GM19240 (cell line): ENCODE measurements around the gene ADAMTS2.

Source experiments
- DNase-seq: peaks from one replicate; pipeline ENCODE4 v3.0.0; 2011; ENCODE audit warnings: low spot score; ENCODE audit not compliant: insufficient read length

ADAMTS2 gene

DNA sequence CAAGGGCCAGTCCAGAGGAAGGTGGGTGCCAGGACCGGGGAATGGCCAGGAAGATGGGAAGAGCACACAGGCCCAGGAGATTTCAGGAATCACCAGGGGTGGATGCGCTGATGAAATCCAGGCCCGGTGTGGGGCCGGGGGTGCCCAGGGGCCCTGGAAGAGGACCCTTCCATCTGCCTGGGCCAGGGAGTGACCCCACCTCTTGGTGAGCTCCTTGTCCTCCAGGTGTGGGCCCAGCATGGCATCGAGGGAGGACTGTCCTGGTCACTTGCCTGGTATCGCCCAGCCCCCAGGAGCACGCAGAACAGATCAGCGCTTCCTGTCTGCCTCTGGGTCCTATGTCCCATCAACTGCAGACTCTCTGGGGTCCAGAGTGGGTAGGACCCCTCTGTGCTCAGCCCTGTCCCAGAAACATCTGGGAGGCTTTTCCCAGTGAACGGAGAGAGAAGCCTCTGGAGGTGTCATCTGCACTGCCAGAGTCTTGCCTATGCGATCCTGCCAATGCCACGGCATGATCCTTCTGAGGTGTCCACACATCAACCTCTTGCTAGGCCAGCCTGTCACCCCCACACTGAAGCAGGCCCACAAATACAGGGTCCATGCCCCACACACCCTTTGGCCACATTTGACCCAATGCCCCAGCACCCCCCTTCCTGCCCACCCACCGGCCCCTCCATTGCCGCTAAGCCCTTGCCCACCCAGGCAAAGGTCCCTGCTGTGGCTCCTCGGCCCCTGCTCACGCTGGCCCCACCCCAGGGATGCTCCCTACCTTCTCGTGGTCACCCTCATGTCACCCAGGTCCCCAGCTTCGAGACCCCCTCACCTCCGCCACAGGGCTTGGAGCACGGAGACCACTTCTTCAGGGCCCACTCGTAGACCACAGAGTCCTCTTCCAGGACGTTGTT lies 217.9 kb downstream of the ADAMTS2 start:
- DNase-seq, result no peak

DNA sequence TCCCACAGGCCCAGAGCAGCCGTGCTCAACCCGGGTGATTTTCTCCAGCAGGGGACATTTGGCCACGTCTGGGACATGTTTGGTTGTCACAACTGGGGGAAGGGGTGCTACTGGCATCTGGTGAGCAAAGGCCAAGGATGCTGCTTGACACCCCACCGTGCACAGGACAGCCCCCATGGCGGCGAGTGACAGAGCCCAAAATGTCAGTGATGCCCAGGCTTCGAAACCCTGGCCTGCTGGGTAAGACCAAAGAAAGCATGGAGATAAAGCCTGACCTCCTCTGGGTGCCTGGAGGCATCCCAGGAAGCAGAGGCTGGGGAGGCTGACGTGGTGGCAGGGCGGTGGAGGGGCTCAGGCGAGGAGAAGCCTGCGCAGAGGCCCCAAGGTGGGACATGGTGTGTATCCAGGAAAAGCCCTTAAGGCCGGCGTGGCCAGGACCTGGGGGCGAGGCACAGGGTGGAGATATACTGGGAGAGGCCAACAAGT lies 218.7 kb downstream of the ADAMTS2 start:
- no peak for DNase-seq

DNA sequence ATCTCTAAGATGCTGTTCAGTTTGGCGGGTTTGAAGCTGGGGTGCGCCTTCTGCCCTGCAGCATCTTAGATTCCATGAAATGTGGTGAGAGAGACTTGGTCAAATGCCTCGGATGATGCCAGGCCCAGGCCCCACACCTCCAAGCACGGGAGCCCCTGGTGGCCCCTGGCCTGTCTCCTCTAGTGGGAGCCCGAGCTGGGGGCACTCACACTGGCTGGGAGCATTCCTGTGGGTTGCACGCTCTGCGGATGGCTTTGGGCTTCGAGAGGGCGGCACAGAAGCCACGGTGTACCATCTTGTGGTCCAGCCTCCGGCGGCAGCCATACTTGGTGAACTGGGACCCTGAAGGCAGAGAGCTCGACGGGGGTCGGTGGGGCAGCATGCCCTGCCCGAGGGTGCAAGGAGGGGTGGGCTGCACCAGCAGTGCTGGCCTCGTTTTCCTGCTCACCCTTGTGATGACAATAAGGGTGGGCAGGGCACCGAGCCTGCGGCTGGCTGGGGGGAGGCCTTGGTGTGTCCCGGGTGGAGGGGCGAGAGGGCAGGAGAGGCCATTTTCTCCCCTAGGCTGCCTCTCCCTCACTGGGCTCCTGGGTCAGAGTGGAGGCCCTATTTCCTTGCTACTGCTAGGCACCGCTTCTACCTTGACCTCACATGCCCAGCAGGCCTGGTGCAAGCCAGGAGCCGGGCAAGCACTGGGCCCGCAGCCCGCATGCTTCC lies 219.3 kb downstream of the ADAMTS2 start:
- no peak for DNase-seq

DNA sequence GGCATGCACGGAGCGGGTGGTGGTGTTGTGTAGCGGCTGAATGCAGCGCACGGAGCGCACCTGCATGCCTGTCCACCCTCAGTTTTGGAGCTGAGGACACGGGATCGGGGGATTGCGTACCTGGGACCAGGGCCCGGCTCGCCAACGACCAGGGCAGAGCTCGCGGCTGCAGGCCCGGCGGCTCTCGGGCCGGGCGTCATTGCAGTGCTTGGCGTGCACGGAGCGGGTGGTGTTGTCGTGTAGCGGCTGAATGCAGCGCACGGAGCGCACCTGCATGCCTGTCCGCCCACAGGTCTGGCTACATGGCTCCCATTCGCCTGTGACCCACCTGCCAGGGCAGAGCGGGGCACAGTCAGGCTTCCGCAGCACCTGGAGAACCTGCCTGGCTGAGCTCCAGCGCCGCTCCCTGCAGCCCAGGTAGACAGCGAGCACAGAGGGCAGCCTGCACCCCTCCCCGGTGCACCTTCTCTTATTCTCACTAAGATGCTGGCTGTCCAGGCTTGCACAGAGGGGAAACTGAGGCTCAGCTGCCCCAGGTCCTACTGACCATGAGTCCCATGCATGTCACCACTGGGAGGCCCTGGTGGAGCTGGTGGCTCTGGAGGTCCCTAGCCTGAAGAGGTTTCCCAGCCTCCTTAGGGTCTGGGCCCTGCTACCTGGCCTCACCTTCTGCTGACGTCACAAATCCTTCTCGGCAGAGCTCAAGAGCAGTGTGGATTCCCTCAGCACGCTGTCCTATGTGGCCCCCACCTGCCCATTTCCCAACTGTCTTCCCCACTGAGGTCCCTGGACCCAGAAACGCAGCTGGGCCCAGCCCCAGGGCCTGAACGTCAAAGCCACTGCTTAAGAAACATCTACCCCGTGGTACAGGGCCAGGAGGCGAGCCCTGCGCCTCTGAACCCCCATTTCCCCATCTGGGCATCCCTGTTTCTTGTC lies 220.1 kb downstream of the ADAMTS2 start:
- no peak for DNase-seq

DNA sequence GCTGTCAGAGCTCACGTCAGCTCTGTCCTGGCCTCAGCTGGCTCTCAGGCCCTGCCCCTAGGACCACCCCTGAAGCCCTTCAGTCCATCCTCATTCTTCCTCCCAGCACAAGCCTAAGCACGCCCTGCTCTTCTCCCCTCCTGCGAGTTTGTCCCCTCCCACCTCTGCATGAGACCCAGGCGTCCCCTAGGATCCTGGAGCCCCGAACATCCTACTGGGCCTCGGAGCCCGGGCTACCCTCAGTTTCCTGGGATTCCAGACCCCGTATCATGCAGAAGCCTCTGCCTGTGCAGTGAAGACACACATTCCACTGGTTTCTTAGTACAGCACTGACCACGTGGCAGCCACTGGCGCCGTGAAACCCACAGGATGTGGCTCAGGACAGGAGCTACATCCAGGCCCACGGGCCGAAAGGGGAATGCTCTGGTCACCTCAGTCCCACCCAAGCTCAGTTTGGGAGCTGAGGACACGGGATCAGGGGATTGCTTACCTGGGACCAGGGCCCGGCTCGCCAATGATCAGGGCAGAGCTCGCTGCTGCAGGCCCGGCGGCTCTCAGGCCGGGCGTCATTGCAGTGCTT lies 220.9 kb downstream of the ADAMTS2 start:
- no peak for DNase-seq

DNA sequence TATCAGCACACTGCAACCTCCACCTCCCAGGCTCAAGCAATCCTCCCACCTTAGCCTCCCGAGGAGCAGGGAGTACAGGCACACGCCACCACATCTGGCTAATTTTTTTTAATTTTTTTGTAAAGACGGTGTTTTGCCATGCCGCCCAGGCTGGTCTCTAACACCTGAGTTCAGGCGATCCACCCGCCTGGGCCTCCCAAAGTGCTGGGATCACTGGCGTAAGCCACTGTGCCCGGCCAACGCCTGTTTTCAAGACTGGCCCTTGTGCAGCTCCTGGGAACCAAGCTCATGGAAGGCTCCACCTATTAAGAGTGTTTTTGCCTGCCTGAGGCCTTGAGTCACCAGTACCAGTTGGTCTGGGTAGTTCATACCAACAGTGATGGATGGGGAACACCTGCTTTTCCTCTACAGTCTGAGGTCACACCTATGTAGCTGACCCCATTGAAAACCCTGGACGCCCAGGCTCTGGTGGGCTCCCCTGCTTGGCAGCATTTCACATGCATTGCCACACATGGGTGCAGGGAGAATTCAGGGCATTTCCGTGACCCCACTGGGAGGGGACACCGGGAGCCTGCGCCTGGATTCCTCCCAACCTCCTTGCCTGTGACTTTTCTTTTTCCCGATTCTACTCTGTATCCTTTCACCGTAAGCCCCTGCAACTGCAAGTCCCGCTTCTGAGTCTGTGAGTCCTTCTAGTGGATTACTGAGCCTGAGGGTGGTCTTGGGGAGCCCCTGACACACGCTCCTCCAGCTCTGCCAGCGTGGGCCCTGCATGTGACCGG lies 221.6 kb downstream of the ADAMTS2 start:
- no peak for DNase-seq

DNA sequence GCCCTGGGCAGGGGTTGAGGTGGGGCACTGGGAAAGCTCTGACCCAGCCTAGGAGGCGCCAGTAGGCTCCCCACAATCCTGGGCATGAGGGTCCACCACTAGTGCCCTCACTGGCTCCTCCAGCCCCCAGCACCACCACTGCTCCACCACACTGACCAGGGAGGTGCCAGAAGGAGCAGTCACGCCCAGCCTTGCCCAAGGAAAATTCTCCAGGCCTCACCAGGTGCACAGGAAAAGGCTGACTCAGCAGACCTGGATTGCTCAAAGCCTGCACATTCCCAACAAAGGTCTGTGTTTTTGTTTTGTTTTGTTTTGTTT lies 222.2 kb downstream of the ADAMTS2 start:
- no peak for DNase-seq

DNA sequence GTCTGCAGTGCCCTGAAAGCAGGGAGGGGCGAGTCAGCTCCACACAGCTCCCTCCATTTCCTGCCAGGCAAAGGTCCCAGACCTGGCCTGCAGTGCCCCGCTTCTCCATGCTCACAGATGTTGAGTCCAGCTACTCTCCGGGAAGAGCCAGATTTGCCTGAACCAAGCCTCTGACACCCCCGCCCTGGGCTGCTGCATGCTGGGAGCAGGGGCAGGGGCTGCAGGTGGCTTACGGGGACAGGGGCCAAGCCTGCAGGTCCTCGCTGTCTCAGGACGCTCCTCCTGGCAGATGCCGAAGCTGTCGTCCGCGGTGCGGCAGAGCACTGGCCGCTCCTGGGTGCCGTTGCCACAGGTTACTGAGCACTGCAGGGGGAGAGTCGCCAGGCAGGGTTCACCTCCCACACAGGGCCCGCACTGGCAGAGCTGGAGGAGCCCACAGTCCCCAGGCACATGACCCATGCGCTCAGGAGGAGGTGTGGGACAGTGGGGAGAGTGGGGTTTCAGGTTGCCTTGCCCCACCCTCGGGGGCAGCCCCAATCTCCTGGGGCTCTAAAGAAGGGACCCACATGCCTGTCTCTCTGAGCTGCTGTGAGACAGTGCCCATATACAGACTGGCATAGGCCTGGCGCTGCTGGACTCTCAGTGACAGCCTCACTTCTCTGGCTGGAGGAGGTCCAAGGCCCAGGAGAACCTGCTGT lies 222.7 kb downstream of the ADAMTS2 start:
- no peak for DNase-seq

DNA sequence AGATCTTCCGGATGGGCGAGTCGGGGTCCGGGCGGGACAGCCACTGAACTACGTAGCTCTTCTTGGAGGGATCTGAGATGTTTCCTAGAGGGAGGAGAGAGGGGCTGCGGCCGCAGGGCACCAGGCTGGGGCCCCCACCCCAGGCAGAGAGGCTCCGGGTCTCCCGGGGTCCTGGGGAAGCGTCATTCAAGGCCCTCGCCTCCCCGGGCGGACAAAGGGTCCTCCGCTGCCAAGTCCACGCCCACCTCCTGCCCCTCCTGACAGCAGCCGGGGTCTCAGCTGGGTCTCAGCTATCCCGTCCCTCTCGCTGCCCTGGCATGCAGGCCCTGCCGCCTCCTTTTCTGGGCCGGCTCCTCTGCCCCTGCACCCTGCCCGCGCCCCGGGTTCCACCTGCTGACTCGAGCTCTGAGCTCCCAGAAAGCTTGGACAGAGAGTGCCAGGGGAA lies 223.6 kb downstream of the ADAMTS2 start:
- DNase-seq, result no peak

DNA sequence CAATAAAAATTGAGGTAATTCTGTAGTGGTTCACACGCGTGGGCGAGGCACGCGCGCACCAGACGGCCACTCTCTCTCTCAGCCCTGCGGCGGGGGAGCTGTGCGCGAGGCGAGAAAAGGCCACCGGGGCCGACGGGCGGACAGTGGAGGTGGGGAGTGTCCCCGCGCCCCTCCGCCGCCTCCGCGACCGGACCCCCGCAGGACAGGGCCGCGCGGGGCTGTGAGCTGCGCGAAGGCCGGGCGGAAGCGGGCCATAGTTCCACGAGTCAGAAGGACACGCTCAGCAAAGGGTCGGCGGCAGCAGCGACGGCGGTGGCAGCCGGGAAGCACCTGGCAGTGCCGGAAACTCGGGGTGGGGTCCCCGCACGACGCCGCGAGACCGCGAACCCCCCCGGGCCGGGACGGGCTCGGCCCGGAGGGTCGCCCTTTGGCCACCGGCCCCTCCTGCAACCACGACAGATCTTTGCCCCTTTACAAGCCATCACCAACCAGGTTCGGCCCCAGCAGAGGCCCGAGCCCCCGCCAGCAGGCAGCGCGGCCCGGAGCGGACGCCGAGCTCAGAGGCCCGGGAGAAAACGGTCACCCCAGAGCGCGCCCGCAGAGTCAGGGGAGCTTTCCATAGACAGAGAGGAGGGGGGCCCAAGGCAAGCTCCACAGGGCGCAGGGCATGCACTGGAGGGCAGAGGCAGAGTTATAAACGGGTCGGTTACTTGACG lies 224.2 kb downstream of the ADAMTS2 start:
- no peak for DNase-seq

DNA sequence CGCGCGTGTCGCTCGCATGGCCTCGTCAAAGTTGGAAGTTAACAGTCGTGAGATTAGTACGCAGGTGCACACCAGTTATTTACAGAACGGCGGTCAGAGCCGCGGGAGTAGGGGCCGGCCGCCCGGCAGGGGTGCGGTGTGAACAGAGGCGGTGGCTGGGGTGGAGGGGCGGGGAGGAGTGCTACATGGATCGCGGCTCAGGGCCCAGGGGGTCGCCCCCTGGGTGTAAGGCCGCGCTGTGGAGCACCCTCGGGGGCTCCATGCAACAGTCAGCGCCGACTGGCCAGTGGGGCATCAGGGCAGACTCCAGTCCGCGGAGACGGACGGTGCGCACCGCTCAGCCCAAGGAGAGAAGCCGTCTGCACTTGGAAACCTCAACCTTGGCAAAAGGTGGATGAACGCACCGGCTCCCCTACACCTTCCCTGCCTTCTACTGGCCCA lies 224.8 kb downstream of the ADAMTS2 start:
- no peak for DNase-seq

DNA sequence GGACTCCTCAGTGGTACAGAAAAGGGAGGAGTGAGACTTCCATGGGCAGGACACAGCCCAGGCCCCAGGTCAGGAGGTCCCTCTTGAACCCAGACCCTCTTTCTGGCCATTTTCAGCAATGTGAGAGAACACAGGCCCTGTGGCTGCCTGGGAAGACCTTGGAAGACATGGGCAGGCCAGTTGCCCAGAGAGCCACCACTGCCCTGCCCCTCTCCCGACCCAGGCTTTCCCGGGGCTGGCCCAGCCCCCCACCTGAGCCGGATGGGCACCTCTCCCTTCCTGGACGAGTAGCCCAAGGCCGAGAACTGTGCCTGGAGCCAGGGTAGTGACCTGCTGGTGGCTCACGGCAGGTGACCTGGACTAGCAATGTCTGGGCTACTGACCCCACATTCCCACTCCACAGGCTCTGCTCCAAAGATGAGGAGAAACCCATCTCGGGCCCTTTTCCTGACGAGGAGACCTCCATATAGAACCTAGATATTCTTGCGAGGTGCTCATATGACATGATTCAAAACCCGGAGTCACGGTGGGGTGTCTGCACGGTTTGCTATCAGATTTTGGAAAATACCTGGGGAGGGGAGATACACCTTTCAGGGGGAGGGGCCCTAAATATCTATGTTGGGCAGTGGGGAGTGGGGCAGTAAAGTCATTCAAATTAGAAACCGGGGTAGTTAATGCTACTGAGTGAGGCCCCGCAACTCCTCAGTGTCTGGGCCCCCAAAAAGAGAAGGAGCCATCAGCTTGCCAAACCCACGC lies 225.7 kb downstream of the ADAMTS2 start:
- DNase-seq, result no peak

DNA sequence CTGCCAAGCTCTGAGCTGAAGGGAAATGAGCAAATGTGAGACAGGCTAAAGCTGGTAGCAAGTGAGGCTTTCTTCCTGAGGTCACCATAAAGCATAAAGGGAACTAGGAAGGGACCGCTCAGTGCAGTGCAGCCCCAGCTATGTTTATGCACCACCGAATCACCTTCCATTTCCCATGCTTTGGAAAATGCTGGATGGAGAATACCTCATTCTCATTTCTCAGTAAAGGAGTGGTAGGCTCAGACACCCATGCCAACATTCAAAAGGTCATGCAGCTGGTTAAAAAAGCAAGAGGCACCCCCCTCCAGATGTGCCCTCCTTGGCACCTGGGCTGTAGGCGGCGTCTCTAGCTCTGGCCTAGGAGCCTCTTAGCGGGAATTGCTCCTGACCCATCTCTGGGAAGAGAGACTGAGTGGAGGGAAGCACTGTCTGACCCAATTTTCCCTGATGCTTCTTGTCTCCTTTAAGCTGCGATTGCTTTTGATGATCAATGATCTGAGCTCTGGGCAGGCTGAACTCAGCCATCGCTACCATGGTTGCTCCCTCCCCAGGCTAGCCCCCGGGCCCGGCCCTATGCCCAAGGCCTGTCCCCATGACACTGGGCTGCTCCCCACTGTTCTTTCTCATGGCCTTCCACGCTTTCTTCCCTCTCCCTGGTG lies 226.4 kb downstream of the ADAMTS2 start:
- DNase-seq, result no peak

DNA sequence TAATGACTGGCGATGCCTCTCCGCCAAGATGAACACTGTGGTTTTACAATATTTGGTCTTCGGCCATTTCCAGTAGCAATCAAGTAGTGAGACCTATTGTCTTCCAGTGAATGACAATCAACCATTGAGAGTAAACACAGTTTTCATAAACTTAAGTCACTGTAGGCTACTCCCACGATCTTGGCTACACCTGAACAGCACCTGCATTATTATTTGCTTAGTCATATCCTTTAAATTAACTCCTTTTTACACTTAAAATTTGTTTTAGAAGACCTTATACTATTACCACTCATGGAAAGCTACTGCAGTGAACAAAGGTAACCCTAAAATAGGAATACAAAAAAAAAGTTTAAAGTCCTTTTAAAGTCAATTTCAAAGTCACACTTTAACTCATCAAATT lies 226.9 kb downstream of the ADAMTS2 start:
- no peak for DNase-seq

DNA sequence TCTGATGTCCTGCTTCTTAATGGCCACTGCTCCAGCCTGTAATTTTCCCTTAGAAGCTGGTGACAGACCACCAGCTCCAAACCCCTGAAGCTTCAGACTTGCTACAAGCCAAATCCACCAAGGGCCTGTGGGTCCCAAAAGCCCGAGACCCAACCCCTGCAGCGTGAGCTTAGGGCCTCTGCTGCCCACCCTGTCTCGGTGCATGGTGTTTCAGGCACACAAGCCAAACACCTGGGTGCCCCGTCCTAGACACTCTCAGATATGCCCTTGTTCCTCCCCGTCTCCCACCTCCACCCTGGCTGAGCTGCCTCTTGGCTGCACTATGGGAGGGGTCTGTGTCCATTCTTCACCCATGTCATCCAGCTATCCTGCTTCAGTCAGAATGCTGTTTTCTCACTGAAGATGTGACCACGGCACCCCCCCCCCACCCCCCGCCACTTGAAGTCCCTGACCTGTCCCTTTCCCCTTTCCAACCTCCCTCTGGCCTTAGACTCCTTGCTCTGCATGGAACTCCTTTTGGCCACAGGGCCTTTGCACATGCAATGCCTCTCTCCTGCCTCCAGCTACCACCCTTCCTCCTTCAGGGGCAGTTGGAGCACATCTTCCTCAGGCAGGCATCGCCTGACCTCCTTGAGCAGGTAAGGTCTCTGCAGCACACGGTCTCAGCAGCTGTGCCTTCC lies 229.3 kb downstream of the ADAMTS2 start:
- no peak for DNase-seq

DNA sequence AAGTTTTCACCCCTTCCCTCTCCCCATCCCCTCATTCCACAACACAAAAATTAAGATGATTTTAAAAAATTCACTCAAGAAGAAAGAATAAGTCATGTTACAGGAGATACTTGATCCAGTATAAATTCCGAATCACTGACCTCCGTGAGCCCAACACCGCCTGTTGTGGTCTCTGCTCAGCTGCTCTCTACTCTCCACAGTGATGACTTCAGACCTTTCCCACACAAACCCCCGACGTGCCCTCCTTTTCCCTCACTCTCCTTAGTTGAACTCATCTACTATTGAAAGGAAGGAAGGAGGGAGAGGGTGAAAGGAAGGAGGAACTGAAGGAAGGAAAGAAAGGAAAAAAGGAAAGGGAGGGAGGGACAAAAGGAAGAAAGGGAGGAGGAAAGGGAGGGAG lies 230.0 kb downstream of the ADAMTS2 start:
- no peak for DNase-seq

DNA sequence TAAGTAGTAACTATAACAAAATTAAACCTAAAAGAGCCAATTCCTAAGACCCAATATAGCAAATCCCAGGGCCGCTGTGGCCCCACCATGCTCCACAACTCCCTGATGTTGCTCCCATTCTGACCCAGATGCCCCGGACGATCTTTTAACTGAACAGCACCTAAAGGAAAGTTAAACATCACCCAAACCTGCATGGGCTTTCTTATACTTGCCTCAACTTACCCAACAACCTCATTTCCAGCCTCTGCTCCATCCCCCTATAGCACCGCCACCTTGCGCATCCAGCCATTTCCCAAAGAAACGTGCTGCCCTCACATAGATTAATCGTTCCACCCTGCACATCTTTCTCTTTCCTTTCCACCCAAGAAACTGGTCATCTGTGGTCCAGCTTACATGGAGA lies 230.5 kb downstream of the ADAMTS2 start:
- DNase-seq, result no peak
